ENCODE data around the gene RAI1.

DNA sequence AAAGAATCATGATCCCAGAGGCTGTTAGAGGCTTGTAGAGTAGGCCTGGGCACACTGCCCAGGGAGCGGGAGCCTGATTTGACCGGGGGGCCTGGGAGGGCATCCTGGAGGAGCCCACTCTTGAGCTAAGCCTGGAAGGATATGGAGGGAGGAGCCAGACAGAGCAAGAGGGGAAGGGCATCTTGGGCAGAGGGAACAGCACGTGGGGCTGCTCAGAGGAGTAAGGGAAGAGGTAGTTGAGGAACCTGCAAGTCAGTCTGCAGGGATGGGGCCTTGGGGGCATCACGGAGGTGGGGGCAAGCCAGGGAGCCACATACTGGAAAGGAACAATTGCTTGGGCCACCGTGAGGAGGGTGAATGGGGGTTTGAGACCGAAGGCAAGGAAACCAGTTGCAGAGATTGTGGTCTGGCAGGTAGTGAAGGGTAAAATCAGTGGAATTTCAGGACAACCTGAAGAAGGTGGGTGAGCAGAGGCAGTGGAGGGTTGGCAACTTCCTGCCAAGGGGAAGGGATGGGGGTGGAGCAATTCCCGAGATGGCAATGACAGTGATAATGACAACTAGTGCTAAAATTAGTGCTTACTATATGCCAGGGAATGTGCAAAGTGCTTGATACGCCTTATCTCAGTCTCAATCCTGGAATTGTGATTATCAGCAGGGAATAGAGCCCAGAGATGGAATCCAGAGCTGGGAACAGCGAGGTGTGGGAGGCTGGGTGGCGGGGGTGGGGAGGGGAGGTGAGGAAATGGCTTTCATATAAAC, 9.7 kb upstream of the RAI1 start:
- TF ChIP-seq, protein P1, sequence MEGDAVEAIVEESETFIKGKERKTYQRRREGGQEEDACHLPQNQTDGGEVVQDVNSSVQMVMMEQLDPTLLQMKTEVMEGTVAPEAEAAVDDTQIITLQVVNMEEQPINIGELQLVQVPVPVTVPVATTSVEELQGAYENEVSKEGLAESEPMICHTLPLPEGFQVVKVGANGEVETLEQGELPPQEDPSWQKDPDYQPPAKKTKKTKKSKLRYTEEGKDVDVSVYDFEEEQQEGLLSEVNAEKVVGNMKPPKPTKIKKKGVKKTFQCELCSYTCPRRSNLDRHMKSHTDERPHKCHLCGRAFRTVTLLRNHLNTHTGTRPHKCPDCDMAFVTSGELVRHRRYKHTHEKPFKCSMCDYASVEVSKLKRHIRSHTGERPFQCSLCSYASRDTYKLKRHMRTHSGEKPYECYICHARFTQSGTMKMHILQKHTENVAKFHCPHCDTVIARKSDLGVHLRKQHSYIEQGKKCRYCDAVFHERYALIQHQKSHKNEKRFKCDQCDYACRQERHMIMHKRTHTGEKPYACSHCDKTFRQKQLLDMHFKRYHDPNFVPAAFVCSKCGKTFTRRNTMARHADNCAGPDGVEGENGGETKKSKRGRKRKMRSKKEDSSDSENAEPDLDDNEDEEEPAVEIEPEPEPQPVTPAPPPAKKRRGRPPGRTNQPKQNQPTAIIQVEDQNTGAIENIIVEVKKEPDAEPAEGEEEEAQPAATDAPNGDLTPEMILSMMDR (conservative IDR thresholded peaks at IDR 0.05) = no peak
- TF ChIP-seq EZH2 (IDR thresholded peaks at IDR 0.05; ENCODE audit: low read depth) = no peak

Data from PC-9 (cell line).